OCI-LY7 (cell line): ENCODE measurements around the gene OVCH2. TPM values are rescaled to one million over a fixed set of nuclear protein-coding genes. Genes with fewer than 3 reads are reported as not detected.

ENCODE experiments used
- BruUV-seq: library from RNA; stranded (reverse); fragments of 400-500 nt; replicated peaks from 2 replicates; lab custom pipeline; 2021; lab: Mats Ljungman, UMichigan
- CTCF ChIA-PET: fragments of 300-600 bp; sonication (Branson Sonifier 250); formaldehyde crosslinking; loops from one replicate; lab custom pipeline; 2022; ENCODE audit warnings: antibody characterized with exemption; ENCODE audit not compliant: unreplicated experiment; lab: Charles Lee
- POLR2A ChIA-PET: fragments of 300-600 bp; sonication (Branson Sonifier 250); formaldehyde crosslinking; loops from one replicate; lab custom pipeline; 2022; ENCODE audit warnings: antibody characterized with exemption; lab: Charles Lee
- DNase-seq: peaks from one replicate; pipeline ENCODE4 v3.0.0-alpha.2; 2015; ENCODE audit warnings: low spot score
- H2AFZ ChIP-seq: fragments of 200-600 bp; sonication (generic), shearing (Covaris generic); 2 replicates; pipeline ENCODE4 v1.6.1; 2014; ENCODE audit warnings: mild to moderate bottlenecking, antibody characterized with exemption, low read length, moderate library complexity
- H3K27ac ChIP-seq: fragments of 200-600 bp; sonication (generic); 2 replicates; pipeline ENCODE4 v1.5.1; 2014; ENCODE audit warnings: mixed run types, low read depth, mild to moderate bottlenecking, moderate library complexity, low read length, inconsistent platforms; ENCODE audit not compliant: poor library complexity, severe bottlenecking
- H3K36me3 ChIP-seq: fragments of 200-600 bp; sonication (generic); 2 replicates; pipeline ENCODE4 v1.6.1; 2014; ENCODE audit warnings: mild to moderate bottlenecking, antibody characterized with exemption, low read length, moderate library complexity, mixed read lengths; ENCODE audit not compliant: insufficient read depth
- H3K4me1 ChIP-seq: fragments of 200-600 bp; sonication (generic); 2 replicates; pipeline ENCODE4 v1.5.1; 2014; ENCODE audit warnings: mild to moderate bottlenecking, low read length; ENCODE audit not compliant: insufficient read depth, poor library complexity, severe bottlenecking
- H3K4me2 ChIP-seq: fragments of 200-600 bp; sonication (generic); 2 replicates; pipeline ENCODE4 v1.6.1; 2014; ENCODE audit warnings: mild to moderate bottlenecking, low read length
- H3K4me3 ChIP-seq: fragments of 200-600 bp; sonication (generic); 2 replicates; pipeline ENCODE4 v1.5.1; 2014; ENCODE audit warnings: mild to moderate bottlenecking, low read depth, low read length; ENCODE audit not compliant: poor library complexity, severe bottlenecking
- H3K79me2 ChIP-seq: fragments of 200-600 bp; sonication (generic); 2 replicates; pipeline ENCODE4 v1.6.1; 2016; ENCODE audit warnings: low read depth, mild to moderate bottlenecking, low read length, moderate library complexity, mixed read lengths; ENCODE audit not compliant: insufficient read depth
- H3K9me2 ChIP-seq: fragments of 200-600 bp; sonication (generic); 2 replicates; pipeline ENCODE4 v1.6.1; 2016; ENCODE audit warnings: mild to moderate bottlenecking, low read length, mixed read lengths; ENCODE audit not compliant: insufficient read depth
- H3K9me3 ChIP-seq: fragments of 200-600 bp; sonication (generic); 2 replicates; pipeline ENCODE4 v1.6.1; 2014; ENCODE audit warnings: mild to moderate bottlenecking, mixed run types, low read length, mixed read lengths
- H4K20me1 ChIP-seq: fragments of 200-600 bp; sonication (generic); 2 replicates; pipeline ENCODE4 v1.6.1; 2014; ENCODE audit warnings: mild to moderate bottlenecking, antibody characterized with exemption, low read length, moderate library complexity, mixed read lengths; ENCODE audit not compliant: insufficient read depth
- EZH2phosphoT487 ChIP-seq: fragments of 200-600 bp; sonication (generic); IDR thresholded peaks from 2 replicates; pipeline ENCODE4 v1.6.1; 2018; ENCODE audit warnings: low read depth, borderline replicate concordance, mild to moderate bottlenecking, mixed run types, antibody characterized with exemption, low read length, moderate library complexity, mixed read lengths
- intact Hi-C: fragments of 100-400 bp; cut with micrococcal nuclease; formaldehyde crosslinking; loops from one replicate; pipeline ENCODE4 v1.10.0; 2022; ENCODE audit not compliant: unreplicated experiment
- total RNA-seq, 2 experiments: library from RNA; depleted of rRNA in 1 of 2; stranded (reverse); fragments of >200 nt in 1 of 2; shearing (Covaris generic) in 1 of 2; gene quantifications; 2 replicates each; pipeline ENCODE4 v1.2.3, GENCODE V29; 2014 to 2022
- TF ChIP-seq, protein P1 (sequence below): fragments of 200-600 bp; sonication (generic); conservative IDR thresholded peaks from 2 replicates; pipeline ENCODE4 v1.5.1; 2014; ENCODE audit warnings: mild to moderate bottlenecking, antibody characterized with exemption, low read length, moderate library complexity, mixed read lengths

Gene OVCH2
- total RNA-seq, 2 experiments from 2014 or later: not detected

DNA sequence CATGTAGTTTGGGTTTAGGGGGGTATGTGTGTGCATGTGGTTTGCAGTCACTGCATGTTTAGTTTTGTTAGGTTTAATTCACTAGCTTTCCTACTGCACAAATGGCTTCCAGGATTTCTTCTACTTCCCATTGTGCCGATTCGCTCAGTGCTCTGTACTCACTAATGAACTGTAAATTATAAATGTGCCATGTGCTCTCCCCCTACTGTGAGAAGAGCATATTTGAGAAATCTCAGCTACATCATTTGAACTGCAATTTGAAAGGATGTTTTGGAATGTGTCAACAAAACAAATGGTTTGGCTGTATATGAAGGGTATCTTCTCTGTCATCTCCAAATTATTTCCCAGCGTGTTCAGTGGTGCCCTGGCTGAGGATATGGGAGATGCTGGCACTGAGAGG lies 61.1 kb downstream of the OVCH2 start:
- no TSS peak for BruUV-seq
- ChIA-PET POLR2A (interaction anchor here (1.4 kb wide), 1 partner anchor 25 kb away, joined by 3 read pairs; no protein-coding TSS in a partner anchor), CTCF (no interaction called here)
- DNase-seq: no peak
- Histone ChIP-seq H3K27ac (no peak overlapping the region), H3K4me1 (no peaks in the 10 kb centered on the region), H4K20me1 (no peaks in the 10 kb centered on the region), H3K4me3 (no peak overlapping the region), H3K9me2 (no peaks in the 10 kb centered on the region), H3K79me2 (no peaks in the 10 kb centered on the region), H3K4me2 (no peak overlapping the region), H3K36me3 (peaks cover 96% of the 10 kb centered on the region), H2AFZ (no peak overlapping the region), H3K9me3 (no peaks in the 10 kb centered on the region)
- intact Hi-C loops: no loop called here
- TF ChIP-seq, protein P1, sequence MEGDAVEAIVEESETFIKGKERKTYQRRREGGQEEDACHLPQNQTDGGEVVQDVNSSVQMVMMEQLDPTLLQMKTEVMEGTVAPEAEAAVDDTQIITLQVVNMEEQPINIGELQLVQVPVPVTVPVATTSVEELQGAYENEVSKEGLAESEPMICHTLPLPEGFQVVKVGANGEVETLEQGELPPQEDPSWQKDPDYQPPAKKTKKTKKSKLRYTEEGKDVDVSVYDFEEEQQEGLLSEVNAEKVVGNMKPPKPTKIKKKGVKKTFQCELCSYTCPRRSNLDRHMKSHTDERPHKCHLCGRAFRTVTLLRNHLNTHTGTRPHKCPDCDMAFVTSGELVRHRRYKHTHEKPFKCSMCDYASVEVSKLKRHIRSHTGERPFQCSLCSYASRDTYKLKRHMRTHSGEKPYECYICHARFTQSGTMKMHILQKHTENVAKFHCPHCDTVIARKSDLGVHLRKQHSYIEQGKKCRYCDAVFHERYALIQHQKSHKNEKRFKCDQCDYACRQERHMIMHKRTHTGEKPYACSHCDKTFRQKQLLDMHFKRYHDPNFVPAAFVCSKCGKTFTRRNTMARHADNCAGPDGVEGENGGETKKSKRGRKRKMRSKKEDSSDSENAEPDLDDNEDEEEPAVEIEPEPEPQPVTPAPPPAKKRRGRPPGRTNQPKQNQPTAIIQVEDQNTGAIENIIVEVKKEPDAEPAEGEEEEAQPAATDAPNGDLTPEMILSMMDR: no peak
- no peak for TF ChIP-seq EZH2phosphoT487

DNA sequence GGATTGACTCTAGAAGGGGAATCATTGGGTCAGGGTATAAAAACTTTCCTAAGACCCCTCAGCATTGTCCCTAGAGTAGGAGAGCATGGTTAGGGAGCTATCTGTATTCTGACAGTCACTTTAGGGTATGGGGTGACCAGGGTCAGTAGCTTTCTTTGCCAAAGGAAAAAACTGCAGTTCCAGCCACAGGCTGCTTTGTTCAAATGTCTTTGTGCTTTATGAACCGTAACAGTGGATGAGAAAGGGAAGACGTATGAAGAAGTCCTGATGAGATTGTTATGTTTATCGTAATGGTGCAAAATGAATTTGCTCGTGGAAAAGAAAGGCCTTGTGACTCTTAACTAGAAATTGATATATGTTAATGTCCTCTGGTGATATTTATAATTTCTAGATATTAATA lies 63.0 kb downstream of the OVCH2 start:
- BruUV-seq: no TSS peak
- Histone ChIP-seq H2AFZ (no peak overlapping the region), H3K4me1 (peaks cover 14% of the 10 kb centered on the region), H3K9me3 (no peaks in the 10 kb centered on the region), H3K36me3 (peaks cover 96% of the 10 kb centered on the region), H3K4me3 (no peak overlapping the region), H3K9me2 (no peaks in the 10 kb centered on the region), H3K4me2 (no peak overlapping the region), H3K27ac (no peak overlapping the region), H3K79me2 (no peaks in the 10 kb centered on the region), H4K20me1 (no peaks in the 10 kb centered on the region)
- ChIA-PET POLR2A (no interaction called here), CTCF (interaction anchor here (1.0 kb wide), 1 partner anchor 22 kb away, joined by 3 read pairs; no protein-coding TSS in a partner anchor)
- no peak for DNase-seq
- intact Hi-C loops: no loop called here
- no peak for TF ChIP-seq EZH2phosphoT487

DNA sequence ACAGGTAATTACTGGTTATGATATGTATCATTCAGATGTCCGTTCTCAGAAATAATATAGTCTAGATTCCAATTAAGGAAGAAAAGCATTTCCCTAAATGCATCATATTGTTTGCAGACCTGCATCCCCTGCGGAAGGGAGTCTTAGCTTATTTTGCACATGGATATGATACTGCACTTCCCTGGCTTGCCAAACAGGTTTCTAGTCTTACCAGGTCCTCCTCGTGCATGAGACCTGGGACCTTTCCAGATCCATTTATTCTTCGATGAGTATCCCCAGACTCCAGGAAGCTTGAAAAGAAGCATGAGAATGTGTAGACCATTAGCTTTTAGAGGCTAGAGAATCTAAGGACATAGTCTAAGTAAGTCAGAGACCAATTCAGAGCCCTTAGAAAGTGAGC lies 63.5 kb downstream of the OVCH2 start:
- H4K20me1 ChIP-seq: no peaks in the 10 kb centered on the region
- H3K36me3 ChIP-seq: peaks cover 96% of the 10 kb centered on the region
- no peak overlapping the region for H3K4me3 ChIP-seq
- H3K79me2 ChIP-seq: no peaks in the 10 kb centered on the region
- H2AFZ ChIP-seq: no peak overlapping the region
- CTCF ChIA-PET: interaction anchor here (1.0 kb wide), 1 partner anchor 23 kb away, joined by 3 read pairs; no protein-coding TSS in a partner anchor
- POLR2A ChIA-PET: no interaction called here
- H3K4me1 ChIP-seq: peaks cover 18% of the 10 kb centered on the region
- no peak overlapping the region for H3K4me2 ChIP-seq
- H3K27ac ChIP-seq: no peak overlapping the region
- no peaks in the 10 kb centered on the region for H3K9me3 ChIP-seq
- DNase-seq: no peak
- BruUV-seq: no TSS peak
- TF ChIP-seq EZH2phosphoT487: no peak
- TF ChIP-seq, protein P1: no peak
- H3K9me2 ChIP-seq: no peaks in the 10 kb centered on the region
- intact Hi-C loops: no loop called here
